ENCODE data around the gene DUSP3. TPM values are rescaled to one million over a fixed set of nuclear protein-coding genes. Genes with fewer than 3 reads are reported as not detected.

Gene DUSP3
- total RNA-seq: 41.9 to 45.0 TPM (median 42.8 TPM) in 3 replicates

DNA sequence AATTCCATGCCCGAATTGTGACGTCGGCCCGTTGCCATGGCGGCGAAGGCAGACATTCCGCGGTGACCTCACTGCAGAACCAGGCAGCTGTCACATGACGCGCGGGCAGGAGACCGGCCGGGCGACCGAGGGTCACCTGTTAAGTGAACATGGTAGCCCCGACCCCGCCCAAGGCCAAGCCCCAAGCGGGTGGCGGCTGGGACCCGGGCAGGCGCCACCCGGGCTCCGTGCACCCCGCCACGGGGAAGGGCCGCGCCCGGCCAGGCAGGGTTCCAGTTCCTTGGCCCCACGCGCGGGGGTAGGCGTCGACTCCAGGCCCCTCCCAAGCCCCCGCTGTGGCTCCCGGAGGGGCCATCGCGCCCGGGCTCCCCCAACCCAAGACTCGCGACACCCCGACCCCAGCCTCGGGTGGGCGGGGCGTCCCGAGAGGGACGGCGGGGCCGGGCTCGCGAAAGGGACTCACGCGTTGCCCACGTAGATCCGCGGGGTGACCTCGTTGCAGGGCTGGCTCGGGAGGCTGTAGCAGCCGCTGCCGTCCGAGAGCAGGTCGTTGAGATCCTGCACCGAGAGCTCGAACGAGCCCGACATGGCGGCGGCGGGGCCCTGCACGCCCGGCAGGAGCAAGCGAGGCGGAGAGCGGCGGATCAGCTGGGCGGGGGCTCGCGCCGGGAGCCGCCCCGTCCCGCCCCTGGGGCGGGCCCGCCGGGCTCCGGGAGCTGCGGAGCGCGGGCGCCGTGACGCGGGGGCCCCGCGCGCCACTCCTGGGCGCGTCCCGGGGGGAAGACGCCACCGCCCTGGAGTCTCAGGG, at the start of gene DUSP3:
Gene DUSP3, minus strand, starts transcription at position 641 of the 808 bp plus-strand sequence. Its CDS starts 53 bp downstream, at position 588.
- Mint-ChIP-seq H3K36me3 (peaks cover 4% of the 10 kb centered on the region), H3K27ac (peak within 1 kb of the TSS; percentile 95), H3K4me1 (peaks cover 7% of the 10 kb centered on the region), H3K9me3 (no peaks in the 10 kb centered on the region), H3K4me3 (peak within 1 kb of the TSS; percentile 82), H3K27me3 (ENCODE audit: low read depth) (peaks cover 38% of the 10 kb centered on the region)
- TF ChIP-seq, protein P1, sequence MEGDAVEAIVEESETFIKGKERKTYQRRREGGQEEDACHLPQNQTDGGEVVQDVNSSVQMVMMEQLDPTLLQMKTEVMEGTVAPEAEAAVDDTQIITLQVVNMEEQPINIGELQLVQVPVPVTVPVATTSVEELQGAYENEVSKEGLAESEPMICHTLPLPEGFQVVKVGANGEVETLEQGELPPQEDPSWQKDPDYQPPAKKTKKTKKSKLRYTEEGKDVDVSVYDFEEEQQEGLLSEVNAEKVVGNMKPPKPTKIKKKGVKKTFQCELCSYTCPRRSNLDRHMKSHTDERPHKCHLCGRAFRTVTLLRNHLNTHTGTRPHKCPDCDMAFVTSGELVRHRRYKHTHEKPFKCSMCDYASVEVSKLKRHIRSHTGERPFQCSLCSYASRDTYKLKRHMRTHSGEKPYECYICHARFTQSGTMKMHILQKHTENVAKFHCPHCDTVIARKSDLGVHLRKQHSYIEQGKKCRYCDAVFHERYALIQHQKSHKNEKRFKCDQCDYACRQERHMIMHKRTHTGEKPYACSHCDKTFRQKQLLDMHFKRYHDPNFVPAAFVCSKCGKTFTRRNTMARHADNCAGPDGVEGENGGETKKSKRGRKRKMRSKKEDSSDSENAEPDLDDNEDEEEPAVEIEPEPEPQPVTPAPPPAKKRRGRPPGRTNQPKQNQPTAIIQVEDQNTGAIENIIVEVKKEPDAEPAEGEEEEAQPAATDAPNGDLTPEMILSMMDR (IDR thresholded peaks at IDR 0.05; ENCODE audit: unreplicated experiment): no peak
- DNase-seq (ENCODE audit: low spot score in 2 of 2, unreplicated experiment in 2 of 2): peak; percentile 82 to 91

DNA sequence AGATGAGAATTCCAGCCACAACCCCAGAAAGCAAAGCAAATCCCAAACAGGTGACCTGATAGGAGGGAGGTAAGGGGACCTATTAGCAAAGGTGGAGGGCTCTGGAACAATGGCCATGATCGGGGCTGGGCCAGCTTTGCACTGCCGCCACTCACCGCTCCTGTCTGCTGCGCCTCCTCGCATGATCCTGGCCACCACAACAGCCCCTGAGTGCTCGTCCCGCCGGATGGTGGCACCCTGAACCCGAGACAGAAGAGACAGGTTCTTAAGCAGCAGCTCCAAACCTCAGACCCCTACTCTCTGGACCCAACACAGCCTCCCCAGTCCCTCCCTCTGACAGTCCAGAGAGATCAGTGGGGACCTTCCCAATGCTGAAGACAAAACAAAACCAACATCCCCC, 48.8 kb upstream of the DUSP3 start:
- no peak overlapping the region for H3K27ac Mint-ChIP-seq
- H3K4me1 Mint-ChIP-seq: peaks cover 11% of the 10 kb centered on the region
- no peak for DNase-seq (ENCODE audit: low spot score in 2 of 2, unreplicated experiment in 2 of 2)
- peaks cover 3% of the 10 kb centered on the region for H3K27me3 Mint-ChIP-seq (ENCODE audit: low read depth)
- no peak overlapping the region for H3K4me3 Mint-ChIP-seq
- H3K9me3 Mint-ChIP-seq: no peaks in the 10 kb centered on the region
- peaks cover 37% of the 10 kb centered on the region for H3K36me3 Mint-ChIP-seq
- TF ChIP-seq, protein P1 (IDR thresholded peaks at IDR 0.05; ENCODE audit: unreplicated experiment): no peak

DNA sequence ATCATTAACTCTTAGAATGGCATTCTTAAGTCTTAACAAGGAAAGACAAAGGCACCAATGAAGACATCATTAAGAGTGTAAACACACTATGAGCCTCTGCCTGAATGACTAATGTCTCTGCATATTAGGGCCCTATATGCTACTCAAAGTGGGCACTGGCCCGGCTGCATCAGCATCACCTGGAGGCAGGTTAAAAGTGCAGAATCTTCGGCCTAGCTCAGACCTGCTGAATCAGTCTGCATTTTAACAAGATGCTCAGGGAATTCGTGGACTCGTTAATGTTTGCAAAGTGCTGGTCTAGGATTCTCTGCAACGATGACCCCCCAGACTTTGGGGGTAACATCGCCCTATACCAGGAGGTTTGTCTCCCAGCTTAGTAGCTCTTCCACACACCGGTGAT, 47.4 kb upstream of the DUSP3 start:
- no peak overlapping the region for H3K27ac Mint-ChIP-seq
- H3K4me3 Mint-ChIP-seq: no peak overlapping the region
- H3K27me3 Mint-ChIP-seq (ENCODE audit: low read depth): peaks cover 3% of the 10 kb centered on the region
- DNase-seq (ENCODE audit: low spot score in 2 of 2, unreplicated experiment in 2 of 2): no peak
- H3K9me3 Mint-ChIP-seq: no peaks in the 10 kb centered on the region
- peaks cover under 1% of the 10 kb centered on the region for H3K4me1 Mint-ChIP-seq
- TF ChIP-seq, protein P1 (IDR thresholded peaks at IDR 0.05; ENCODE audit: unreplicated experiment): no peak
- H3K36me3 Mint-ChIP-seq: peaks cover 41% of the 10 kb centered on the region

DNA sequence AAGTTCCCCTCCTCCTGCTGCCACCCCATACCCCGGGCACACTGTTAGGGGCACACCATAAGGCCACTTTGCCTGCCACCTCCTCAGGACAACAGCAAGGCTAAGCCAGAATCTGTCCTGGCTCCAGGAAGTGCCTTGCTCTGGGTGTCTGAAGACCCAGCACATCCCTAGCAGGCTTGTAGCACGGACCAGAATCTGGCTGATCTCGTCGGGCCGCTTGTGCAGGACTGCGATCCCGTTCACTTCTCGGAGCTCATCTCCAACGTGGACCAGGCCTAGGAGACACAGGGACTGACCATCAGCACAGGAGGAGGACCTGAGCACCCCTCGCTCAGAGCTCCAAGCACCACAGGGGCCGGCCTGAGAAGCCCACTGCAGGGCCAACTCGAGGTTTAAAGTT, 46.8 kb upstream of the DUSP3 start:
- Mint-ChIP-seq H3K4me1 (no peaks in the 10 kb centered on the region), H3K9me3 (no peaks in the 10 kb centered on the region), H3K4me3 (no peak overlapping the region), H3K36me3 (peaks cover 39% of the 10 kb centered on the region), H3K27me3 (ENCODE audit: low read depth) (no peaks in the 10 kb centered on the region), H3K27ac (no peak overlapping the region)
- TF ChIP-seq, protein P1 (IDR thresholded peaks at IDR 0.05; ENCODE audit: unreplicated experiment): no peak
- no peak for DNase-seq (ENCODE audit: low spot score in 2 of 2, unreplicated experiment in 2 of 2)

DNA sequence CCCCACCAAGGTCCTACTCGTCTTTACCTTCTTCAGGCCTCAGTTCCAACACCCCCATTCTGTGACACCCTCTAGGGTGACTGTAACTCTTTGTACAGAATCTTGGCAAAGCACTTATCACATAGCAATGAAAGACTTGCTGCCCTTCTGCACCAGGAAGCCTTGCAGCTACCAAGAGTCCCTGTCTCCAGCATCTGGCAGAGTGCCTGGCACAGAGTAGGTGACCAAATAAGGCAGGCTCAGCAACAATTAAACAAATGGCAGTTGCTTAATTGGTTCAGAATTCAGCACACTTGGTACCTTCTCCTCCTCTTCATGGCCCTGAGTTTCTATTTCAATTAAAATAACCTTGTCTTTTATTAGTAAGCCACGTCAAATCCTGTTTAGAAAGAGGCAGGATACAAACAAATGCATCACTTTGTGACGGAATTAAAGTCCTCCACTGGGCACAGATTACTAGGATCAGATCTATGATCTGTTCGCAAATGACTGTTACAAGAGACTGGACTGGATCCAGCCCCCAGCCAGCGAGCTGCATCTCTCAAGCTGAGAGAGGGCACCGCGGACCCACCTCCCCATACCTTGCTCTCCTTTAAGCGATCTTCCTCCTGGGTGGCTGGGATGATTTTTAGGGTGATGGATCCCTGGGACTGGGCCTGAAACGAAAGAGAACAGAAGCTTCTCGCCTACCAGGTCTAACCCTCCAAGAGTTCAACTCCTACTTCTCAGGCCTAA, 44.7 kb upstream of the DUSP3 start:
- H3K4me1 Mint-ChIP-seq: peaks cover 7% of the 10 kb centered on the region
- DNase-seq (ENCODE audit: low spot score in 2 of 2, unreplicated experiment in 2 of 2): no peak
- peaks cover 41% of the 10 kb centered on the region for H3K36me3 Mint-ChIP-seq
- H3K27ac Mint-ChIP-seq: no peak overlapping the region
- H3K4me3 Mint-ChIP-seq: no peak overlapping the region
- H3K9me3 Mint-ChIP-seq: no peaks in the 10 kb centered on the region
- H3K27me3 Mint-ChIP-seq (ENCODE audit: low read depth): no peaks in the 10 kb centered on the region
- TF ChIP-seq, protein P1 (IDR thresholded peaks at IDR 0.05; ENCODE audit: unreplicated experiment): no peak

Data from mesothelial cell of epicardium (in vitro differentiated cells).